Ectodermal cell (in vitro differentiated cells): ENCODE data around the gene PANK2.

Source experiments
- H3K27ac ChIP-seq: 2 replicates; pipeline ENCODE4 v1.7.0; 2013; ENCODE audit warnings: mild to moderate bottlenecking, low read depth, low read length; ENCODE audit not compliant: insufficient read depth, poor library complexity, severe bottlenecking
- H3K27me3 ChIP-seq: 2 replicates; pipeline ENCODE4 v1.7.0; 2013; ENCODE audit warnings: mild to moderate bottlenecking, low read length; ENCODE audit not compliant: insufficient read depth, control insufficient read depth, poor library complexity, severe bottlenecking
- H3K36me3 ChIP-seq: one replicate; pipeline ENCODE4 v1.7.0; 2013; ENCODE audit warnings: low read length; ENCODE audit not compliant: control insufficient read depth, insufficient read depth
- H3K4me1 ChIP-seq: one replicate; pipeline ENCODE4 v1.7.0; 2013; ENCODE audit warnings: low read length; ENCODE audit not compliant: control insufficient read depth, insufficient read depth
- H3K4me3 ChIP-seq: 2 replicates; pipeline ENCODE4 v1.7.0; 2013; ENCODE audit warnings: low read depth, low read length, control low read depth; ENCODE audit not compliant: insufficient read depth
- H3K9me3 ChIP-seq: 2 replicates; pipeline ENCODE4 v1.7.0; 2013; ENCODE audit warnings: mild to moderate bottlenecking, low read length, moderate library complexity; ENCODE audit not compliant: control insufficient read depth
- WGBS, 2 experiments: methylation state at CpG; one replicate each; pipeline ENCODE4 v1.1.7; 2013; ENCODE audit warnings: missing lambda C conversion rate in 2 of 2; 5-methylcytosine and 5-hydroxymethylcytosine counted together

Gene PANK2

GRCh38 chr20:3854462-3854871 is 34.7 kb upstream of the PANK2 start:
- no peaks in the 10 kb centered on the region for H3K4me1 ChIP-seq
- WGBS, 2 experiments = 90 to 94% methylated on average over 4 of the region's 4 CpGs
- H3K27me3 ChIP-seq = no peaks in the 10 kb centered on the region
- no peaks in the 10 kb centered on the region for H3K36me3 ChIP-seq
- no peaks in the 10 kb centered on the region for H3K9me3 ChIP-seq
- H3K27ac ChIP-seq = no peak overlapping the region
- no peak overlapping the region for H3K4me3 ChIP-seq

- Histone ChIP-seq H3K27ac (no peak overlapping the region), H3K4me1 (no peaks in the 10 kb centered on the region), H3K27me3 (no peaks in the 10 kb centered on the region), H3K9me3 (no peaks in the 10 kb centered on the region), H3K36me3 (peaks cover 13% of the 10 kb centered on the region), H3K4me3 (no peak overlapping the region)
- WGBS, 2 experiments = 90 to 93% methylated on average over 14 of the region's 14 CpGs
Observed at GRCh38 chr20:3857405-3857804, 31.8 kb upstream of the PANK2 start.

DNA sequence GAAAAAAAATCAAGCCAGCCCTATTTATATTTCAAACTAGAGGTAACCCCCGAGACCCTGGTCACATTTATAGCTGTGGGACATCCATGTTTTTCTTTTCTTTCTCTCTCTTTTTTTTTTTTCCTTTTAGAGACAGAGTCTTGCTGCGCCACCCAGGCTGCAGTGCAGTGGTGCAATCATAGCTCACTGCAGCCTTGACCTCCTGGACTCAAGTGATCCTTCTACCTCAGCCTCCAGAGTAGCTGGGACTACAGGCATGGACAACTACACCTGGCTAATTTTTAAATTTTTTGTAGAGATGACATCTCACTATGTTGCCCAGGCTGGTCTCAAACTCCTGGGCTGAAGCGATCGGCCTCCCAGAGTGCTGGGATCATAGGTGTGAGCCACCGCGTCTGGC is 30.5 kb upstream of the PANK2 start:
- Histone ChIP-seq H3K27ac (no peak overlapping the region), H3K9me3 (no peaks in the 10 kb centered on the region), H3K4me1 (no peaks in the 10 kb centered on the region), H3K27me3 (no peaks in the 10 kb centered on the region), H3K36me3 (peaks cover 21% of the 10 kb centered on the region), H3K4me3 (no peak overlapping the region)
- 96 to 97% methylated on average over 6 of the region's 6 CpGs for WGBS, 2 experiments

- Histone ChIP-seq H3K27me3 (no peaks in the 10 kb centered on the region), H3K4me1 (no peaks in the 10 kb centered on the region), H3K4me3 (no peak overlapping the region), H3K27ac (no peak overlapping the region), H3K9me3 (no peaks in the 10 kb centered on the region), H3K36me3 (peaks cover 32% of the 10 kb centered on the region)
- 94% methylated on average over 7 of the region's 7 CpGs for WGBS, 2 experiments
Observed at GRCh38 chr20:3861191-3861590, 28.0 kb upstream of the PANK2 start.

GRCh38 chr20:3862333-3862732 is 26.9 kb upstream of the PANK2 start:
- H3K9me3 ChIP-seq = no peaks in the 10 kb centered on the region
- no peaks in the 10 kb centered on the region for H3K4me1 ChIP-seq
- H3K27me3 ChIP-seq = no peaks in the 10 kb centered on the region
- H3K4me3 ChIP-seq = no peak overlapping the region
- H3K27ac ChIP-seq = no peak overlapping the region
- WGBS, 2 experiments = 96 to 97% methylated on average over 1 of the region's 1 CpG
- peaks cover 32% of the 10 kb centered on the region for H3K36me3 ChIP-seq

DNA sequence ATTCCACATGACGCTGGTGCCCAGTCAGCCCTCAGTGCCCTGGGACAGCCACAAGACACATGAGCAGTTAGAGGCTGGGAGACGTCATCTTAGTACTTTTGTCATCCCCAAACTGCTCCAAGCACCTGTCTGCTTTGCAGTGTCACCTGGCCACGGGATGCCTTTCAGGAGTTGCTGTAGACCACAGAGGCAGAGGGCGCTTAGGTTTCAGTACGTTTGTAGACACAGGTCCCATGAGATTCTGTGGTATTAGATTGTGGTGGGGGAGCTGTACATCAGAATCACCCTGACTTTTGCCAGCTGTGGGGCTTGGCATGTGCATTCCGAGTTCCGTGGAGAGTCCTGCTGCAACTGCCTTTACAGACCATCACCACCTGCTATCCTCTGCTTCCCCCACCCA is 25.9 kb upstream of the PANK2 start:
- H3K4me1 ChIP-seq = no peaks in the 10 kb centered on the region
- no peak overlapping the region for H3K27ac ChIP-seq
- H3K36me3 ChIP-seq = peaks cover 32% of the 10 kb centered on the region
- H3K4me3 ChIP-seq = no peak overlapping the region
- H3K9me3 ChIP-seq = no peaks in the 10 kb centered on the region
- 93 to 94% methylated on average over 7 of the region's 7 CpGs for WGBS, 2 experiments
- H3K27me3 ChIP-seq = no peaks in the 10 kb centered on the region

GRCh38 chr20:3864518-3864917 is 24.7 kb upstream of the PANK2 start:
- Histone ChIP-seq H3K27me3 (no peaks in the 10 kb centered on the region), H3K27ac (no peak overlapping the region), H3K36me3 (peaks cover 32% of the 10 kb centered on the region), H3K4me3 (no peak overlapping the region), H3K4me1 (no peaks in the 10 kb centered on the region), H3K9me3 (no peaks in the 10 kb centered on the region)
- 90 to 93% methylated on average over 5 of the region's 5 CpGs for WGBS, 2 experiments

DNA sequence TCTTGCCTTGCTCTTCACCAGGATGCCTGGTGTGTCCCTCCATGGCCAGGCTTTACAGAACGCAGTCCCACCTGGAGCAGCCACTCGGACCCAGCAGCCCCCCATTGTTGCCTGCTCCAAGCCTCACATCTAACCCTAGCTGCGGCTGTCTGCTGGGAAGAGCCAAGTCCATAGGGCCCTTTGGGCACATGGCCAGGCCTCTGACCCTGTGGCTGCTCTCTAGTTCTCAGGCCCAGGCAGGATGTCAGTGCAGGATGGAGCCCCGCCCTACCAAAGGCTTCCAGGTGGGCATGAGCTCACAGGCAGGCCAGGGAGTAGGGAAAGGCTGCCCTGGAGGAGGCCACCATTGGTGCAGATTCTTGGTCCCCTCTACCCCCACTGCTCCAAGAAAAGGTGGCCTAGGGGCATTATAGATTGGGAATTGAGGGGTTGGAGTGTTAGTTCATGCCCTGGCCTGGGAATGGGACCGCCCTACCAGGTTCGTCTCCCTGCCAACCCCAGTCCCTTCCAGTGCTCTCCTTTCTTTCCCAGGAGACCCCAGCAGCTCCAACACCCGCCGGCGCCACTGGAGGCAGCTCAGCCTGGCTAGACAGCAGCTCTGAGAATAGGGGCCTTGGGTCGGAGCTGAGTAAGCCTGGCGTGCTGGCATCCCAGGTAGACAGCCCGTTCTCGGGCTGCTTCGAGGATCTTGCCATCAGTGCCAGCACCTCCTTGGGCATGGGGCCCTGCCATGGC is 23.9 kb upstream of the PANK2 start:
- Histone ChIP-seq H3K4me3 (no peak overlapping the region), H3K27ac (no peak overlapping the region), H3K27me3 (no peaks in the 10 kb centered on the region), H3K4me1 (no peaks in the 10 kb centered on the region), H3K36me3 (peaks cover 32% of the 10 kb centered on the region), H3K9me3 (no peaks in the 10 kb centered on the region)
- 95 to 96% methylated on average over 14 of the region's 14 CpGs for WGBS, 2 experiments

GRCh38 chr20:3865887-3866407 is 23.2 kb upstream of the PANK2 start:
- no peak overlapping the region for H3K4me3 ChIP-seq
- H3K27ac ChIP-seq = no peak overlapping the region
- peaks cover 32% of the 10 kb centered on the region for H3K36me3 ChIP-seq
- H3K9me3 ChIP-seq = no peaks in the 10 kb centered on the region
- 96% methylated on average over 14 of the region's 14 CpGs for WGBS, 2 experiments
- no peaks in the 10 kb centered on the region for H3K4me1 ChIP-seq
- H3K27me3 ChIP-seq = no peaks in the 10 kb centered on the region

GRCh38 chr20:3866464-3866863 is 22.7 kb upstream of the PANK2 start:
- Histone ChIP-seq H3K4me3 (no peak overlapping the region), H3K27me3 (no peaks in the 10 kb centered on the region), H3K4me1 (no peaks in the 10 kb centered on the region), H3K27ac (no peak overlapping the region), H3K9me3 (no peaks in the 10 kb centered on the region), H3K36me3 (peaks cover 27% of the 10 kb centered on the region)
- WGBS, 2 experiments = 94% methylated on average over 3 of the region's 3 CpGs
